ENCODE measurements around the gene RPS6KA4. TPM values are rescaled to one million over a fixed set of nuclear protein-coding genes. Genes with fewer than 3 reads are reported as not detected.

RPS6KA4 gene
- total and polyA plus RNA-seq, 2 of the 13 experiments (the other 11 are each of a cell fraction or from before 2014, with no cell fraction given), result 8.9 to 14.2 TPM

- BruUV-seq (replicated peaks), result no TSS peak
- Histone ChIP-seq H3K27ac (ENCODE audit: extremely low read length, insufficient read depth, low read length) (no peak overlapping the region), H3K4me2 (ENCODE audit: low read depth, low read length) (peak overlapping the region; percentile 55; the same call in 1 of the 2 replicates), H3K27me3 (ENCODE audit: control insufficient read depth in 1 of 2, insufficient read depth in 2 of 2, low read length in 2 of 2) (peaks cover 3 to 43% of the 10 kb centered on the region in 2 experiments; a peak in 4 of 5 replicates), H3K79me2 (ENCODE audit: insufficient read depth, low read length) (no peaks in the 10 kb centered on the region), H3K4me1 (ENCODE audit: insufficient read depth, low read length) (peaks cover 34% of the 10 kb centered on the region), H2AFZ (ENCODE audit: low read length) (no peak overlapping the region), H3K9ac (ENCODE audit: insufficient read depth, low read depth, low read length) (no peak overlapping the region), H3K4me3 (replicated peaks in 1 of 3; ENCODE audit: insufficient read depth in 1 of 3, low read depth in 2 of 3, low read length in 3 of 3) (no peak overlapping the region), H3K36me3 (replicated peaks in 1 of 2; ENCODE audit: control insufficient read depth in 1 of 2, insufficient read depth in 2 of 2, low read length in 2 of 2) (no peaks in the 10 kb centered on the region), H3K9me3 (ENCODE audit: low read length) (no peaks in the 10 kb centered on the region), H4K20me1 (ENCODE audit: insufficient read depth, low read length) (no peaks in the 10 kb centered on the region)
- ATAC-seq (no peak), FAIRE-seq (no peak), DNase-seq (ENCODE audit: low spot score) (no peak)
- intact Hi-C loops (cut with micrococcal nuclease; ENCODE audit: unreplicated experiment), result no loop called here
- POLR2A ChIA-PET, result interaction anchor here (0.7 to 2.7 kb wide), 3 partner anchors 14 to 156 kb away, joined by 3 to 13 read pairs (median 10); partner anchors contain the start of genes PRDX5, STIP1 and TRMT112
- TF ChIP-seq TP53 (CRISPR knock-in tag; conservative IDR thresholded peaks at IDR 0.05) (no peak), RBAK (CRISPR knock-in tag; IDR thresholded peaks at IDR 0.05) (no peak), HES4 (CRISPR knock-in tag; IDR thresholded peaks at IDR 0.05; ENCODE audit: borderline replicate concordance) (0 out of 2 replicates have a peak, but pooled peaks have one; percentile 7)
- WGBS (ENCODE audit: low lambda C conversion rate), result 71% methylated on average over 9 of the region's 21 CpGs
- CTCF ChIA-PET (ENCODE audit: low intra/inter-chr PET ratio, low total read pairs), result interaction anchor here (1.2 kb wide), 1 partner anchor 14 kb away, joined by 3 read pairs; no protein-coding TSS in a partner anchor
- in situ Hi-C loops (cut with HindIII; ENCODE audit: extremely low pct_ligation_motif_present, low pct_unique_long_range_greater_than_20kb), result no loop called here
These were observed 17.5 kb upstream of the RPS6KA4 start for GRCh38 chr11:64341429-64341828.

GRCh38 chr11:64341851-64342791 lies 16.8 kb upstream of the RPS6KA4 start:
- no peaks in the 10 kb centered on the region for H3K9me3 ChIP-seq (ENCODE audit: low read length)
- H2AFZ ChIP-seq (ENCODE audit: low read length), result no peak overlapping the region
- ATAC-seq (peak; percentile 84), DNase-seq (ENCODE audit: low spot score) (peak; percentile 63), FAIRE-seq (no peak)
- intact Hi-C loops (cut with micrococcal nuclease; ENCODE audit: unreplicated experiment) (no loop called here), in situ Hi-C loops (cut with HindIII; ENCODE audit: extremely low pct_ligation_motif_present, low pct_unique_long_range_greater_than_20kb) (no loop called here)
- H4K20me1 ChIP-seq (ENCODE audit: insufficient read depth, low read length), result no peaks in the 10 kb centered on the region
- no TSS peak for BruUV-seq (replicated peaks)
- peaks cover 3 to 43% of the 10 kb centered on the region in 2 experiments; a peak in 4 of 5 replicates for H3K27me3 ChIP-seq (ENCODE audit: control insufficient read depth in 1 of 2, insufficient read depth in 2 of 2, low read length in 2 of 2)
- H3K79me2 ChIP-seq (ENCODE audit: insufficient read depth, low read length), result no peaks in the 10 kb centered on the region
- peak overlapping the region; percentile 31; the same call in 1 of the 2 replicates for H3K9ac ChIP-seq (ENCODE audit: insufficient read depth, low read depth, low read length)
- H3K4me2 ChIP-seq (ENCODE audit: low read depth, low read length), result peak overlapping the region; percentile 65
- H3K4me1 ChIP-seq (ENCODE audit: insufficient read depth, low read length), result peaks cover 36% of the 10 kb centered on the region
- H3K36me3 ChIP-seq (replicated peaks in 1 of 2; ENCODE audit: control insufficient read depth in 1 of 2, insufficient read depth in 2 of 2, low read length in 2 of 2), result no peaks in the 10 kb centered on the region
- ChIA-PET CTCF (ENCODE audit: low intra/inter-chr PET ratio, low total read pairs) (interaction anchor here (1.2 kb wide), 1 partner anchor 13 kb away, joined by 3 read pairs; no protein-coding TSS in a partner anchor), POLR2A (interaction anchor here (1.0 to 2.7 kb wide), 3 partner anchors 10 to 24 kb away, joined by 7 to 13 read pairs (median 10); partner anchors contain the start of genes PRDX5 and TRMT112)
- peak overlapping the region in 2 of 3 experiments; percentile 46 to 64; a peak in 4 of 6 replicates for H3K4me3 ChIP-seq (replicated peaks in 1 of 3; ENCODE audit: insufficient read depth in 1 of 3, low read depth in 2 of 3, low read length in 3 of 3)
- 18% methylated on average over 39 of the region's 55 CpGs for WGBS (ENCODE audit: low lambda C conversion rate)
- H3K27ac ChIP-seq (ENCODE audit: extremely low read length, insufficient read depth, low read length), result no peak overlapping the region
- TF ChIP-seq MXD1 (CRISPR knock-in tag; IDR thresholded peaks at IDR 0.05) (peak; percentile 17; the same call in 1 of the 2 replicates), NONO (IDR thresholded peaks at IDR 0.05) (no peak), NONO (CRISPR knock-in tag; conservative IDR thresholded peaks at IDR 0.05) (0 out of 2 replicates have a peak, but pooled peaks have one; percentile 37), RXRB (CRISPR knock-in tag; IDR thresholded peaks at IDR 0.05; ENCODE audit: borderline replicate concordance) (peak; percentile 13; the same call in 1 of the 2 replicates), TAF1 (CRISPR knock-in tag; IDR thresholded peaks at IDR 0.05) (peak; percentile 23; the same call in 1 of the 2 replicates), HNRNPK (IDR thresholded peaks at IDR 0.05; ENCODE audit: low read depth, low read length, poor library complexity, severe bottlenecking) (peak; percentile 92), ZFX (CRISPR knock-in tag; IDR thresholded peaks at IDR 0.05; ENCODE audit: low read depth) (peak; percentile 96), KDM4B (CRISPR knock-in tag; IDR thresholded peaks at IDR 0.05) (no peak), ZNF256 (CRISPR knock-in tag; conservative IDR thresholded peaks at IDR 0.05) (no peak), KDM2A (CRISPR knock-in tag; IDR thresholded peaks at IDR 0.05; ENCODE audit: borderline replicate concordance, low read depth) (peak; percentile 51; the same call in 1 of the 2 replicates), ZNF430 (CRISPR knock-in tag; IDR thresholded peaks at IDR 0.05) (0 out of 2 replicates have a peak, but pooled peaks have one; percentile 40), ZFY (CRISPR knock-in tag; IDR thresholded peaks at IDR 0.05) (peak; percentile 88)
